Body of pancreas (tissue), 4 donors: Measurements from ENCODE around the gene KRTAP2-1. TPM values are rescaled to one million over a fixed set of nuclear protein-coding genes. Genes with fewer than 3 reads are reported as not detected.

ENCODE experiments used
- ATAC-seq: fragments of 150-250 bp; one replicate; pipeline ENCODE4 v1.9.1; 2016
- DNase-seq, 4 donors: peaks; one replicate each; pipeline ENCODE4 v3.0.0-alpha.2; 2019
- H3K27ac ChIP-seq, 4 donors: fragments of 200-600 bp; sonication (generic); 1 replicate in 3 of 4; 2 replicates in 1 of 4; pipeline versions ENCODE4 v1.5.1 to v1.6.1; 2016 to 2019; ENCODE audit warnings: mild to moderate bottlenecking in 1 of 4, mixed read lengths in 1 of 4, moderate library complexity in 1 of 4
- H3K27me3 ChIP-seq, 2 donors: fragments of 200-600 bp; sonication (generic); one replicate each; pipeline ENCODE4 v1.6.0; 2016; ENCODE audit warnings: mild to moderate bottlenecking in 1 of 2
- H3K36me3 ChIP-seq, 2 donors: fragments of 200-600 bp; sonication (generic); replicated peaks in 1 of 2; 2 replicates each; pipeline ENCODE4 v1.5.1; 2016; ENCODE audit warnings: low read depth in 2 of 2; ENCODE audit not compliant: insufficient read depth in 1 of 2
- H3K4me1 ChIP-seq: fragments of 200-600 bp; sonication (generic); one replicate; pipeline ENCODE4 v1.6.0; 2016
- H3K4me3 ChIP-seq, 2 donors: fragments of 200-600 bp; sonication (generic); 1 replicate in 1 of 2; 2 replicates in 1 of 2; pipeline ENCODE4 v1.5.1; 2016 to 2019
- H3K9me3 ChIP-seq, 3 donors: fragments of 200-600 bp; sonication (generic); 1 replicate in 2 of 3; 2 replicates in 1 of 3; pipeline ENCODE4 v1.5.1; 2016
- POLR2A ChIP-seq, 3 donors: fragments of 450-650 bp; IDR thresholded peaks; one replicate each; pipeline ENCODE4 v1.6.1; 2016; ENCODE audit warnings: antibody characterized with exemption in 3 of 3, mild to moderate bottlenecking in 2 of 3
- WGBS, 2 donors: methylation state at CpG; one replicate each; pipeline ENCODE4 v1.1.5; 2017; 5-methylcytosine and 5-hydroxymethylcytosine counted together
- intact Hi-C: fragments of 100-400 bp; cut with DNase I; formaldehyde crosslinking; loops from one replicate; pipeline ENCODE4 v1.15.1; 2023
- small RNA-seq: library from RNA; depleted of rRNA; stranded (forward); fragments of <200 nt; gene quantifications from one replicate; pipeline ENCODE3, GENCODE V24; 2016
- total RNA-seq, 2 donors: library from RNA; depleted of rRNA; stranded (reverse); fragments of >200 nt; gene quantifications; one replicate each; pipeline ENCODE4 v1.1.0, GENCODE V29; 2016
- TF ChIP-seq, protein P1 (sequence below), 7 experiments: fragments of 450-650 bp in 4 of 7; fragments of 200-600 bp in 3 of 7; sonication (generic) in 3 of 7; IDR thresholded peaks; one replicate each; pipeline ENCODE4 v1.5.1; 2016 to 2019; ENCODE audit warnings: antibody characterized with exemption in 7 of 7

Gene KRTAP2-1
- total RNA-seq, 2 donors from 2014 or later = not detected

DNA sequence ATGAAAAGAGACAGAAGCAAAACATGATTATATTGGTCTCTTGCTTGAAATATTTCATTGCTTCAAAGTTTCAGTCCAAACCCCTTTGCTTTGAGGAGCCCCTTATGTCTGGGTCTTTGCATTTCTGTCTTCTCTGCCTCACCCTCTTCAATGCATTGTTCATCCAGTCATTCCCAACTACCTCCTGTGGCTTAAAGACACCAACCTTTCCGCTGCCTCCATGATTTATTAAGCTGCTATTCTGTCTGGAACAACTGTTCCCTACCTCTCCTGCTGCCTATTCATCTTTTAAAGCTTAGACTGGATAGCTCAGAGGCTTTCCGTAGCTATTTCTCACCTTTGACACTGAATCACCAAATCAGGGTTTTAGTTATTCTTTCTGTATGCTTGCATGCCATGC is 49.8 kb downstream of the KRTAP2-1 start:
- WGBS, 2 donors = 71 to 73% methylated on average over 2 of the region's 2 CpGs
- ATAC-seq = no peak
- H3K27me3 ChIP-seq = no peaks in the 10 kb centered on the region
- H3K9me3 ChIP-seq = no peaks in the 10 kb centered on the region
- TF ChIP-seq POLR2A (IDR thresholded peaks at IDR 0.05) = no peak
- TF ChIP-seq, protein P1, sequence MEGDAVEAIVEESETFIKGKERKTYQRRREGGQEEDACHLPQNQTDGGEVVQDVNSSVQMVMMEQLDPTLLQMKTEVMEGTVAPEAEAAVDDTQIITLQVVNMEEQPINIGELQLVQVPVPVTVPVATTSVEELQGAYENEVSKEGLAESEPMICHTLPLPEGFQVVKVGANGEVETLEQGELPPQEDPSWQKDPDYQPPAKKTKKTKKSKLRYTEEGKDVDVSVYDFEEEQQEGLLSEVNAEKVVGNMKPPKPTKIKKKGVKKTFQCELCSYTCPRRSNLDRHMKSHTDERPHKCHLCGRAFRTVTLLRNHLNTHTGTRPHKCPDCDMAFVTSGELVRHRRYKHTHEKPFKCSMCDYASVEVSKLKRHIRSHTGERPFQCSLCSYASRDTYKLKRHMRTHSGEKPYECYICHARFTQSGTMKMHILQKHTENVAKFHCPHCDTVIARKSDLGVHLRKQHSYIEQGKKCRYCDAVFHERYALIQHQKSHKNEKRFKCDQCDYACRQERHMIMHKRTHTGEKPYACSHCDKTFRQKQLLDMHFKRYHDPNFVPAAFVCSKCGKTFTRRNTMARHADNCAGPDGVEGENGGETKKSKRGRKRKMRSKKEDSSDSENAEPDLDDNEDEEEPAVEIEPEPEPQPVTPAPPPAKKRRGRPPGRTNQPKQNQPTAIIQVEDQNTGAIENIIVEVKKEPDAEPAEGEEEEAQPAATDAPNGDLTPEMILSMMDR (IDR thresholded peaks at IDR 0.05) = no peak
- DNase-seq = no peak
- peaks cover 2% of the 10 kb centered on the region for H3K4me1 ChIP-seq
- H3K36me3 ChIP-seq = no peaks in the 10 kb centered on the region
- H3K27ac ChIP-seq = no peak overlapping the region
- H3K4me3 ChIP-seq = no peak overlapping the region
- intact Hi-C loops = no loop called here

DNA sequence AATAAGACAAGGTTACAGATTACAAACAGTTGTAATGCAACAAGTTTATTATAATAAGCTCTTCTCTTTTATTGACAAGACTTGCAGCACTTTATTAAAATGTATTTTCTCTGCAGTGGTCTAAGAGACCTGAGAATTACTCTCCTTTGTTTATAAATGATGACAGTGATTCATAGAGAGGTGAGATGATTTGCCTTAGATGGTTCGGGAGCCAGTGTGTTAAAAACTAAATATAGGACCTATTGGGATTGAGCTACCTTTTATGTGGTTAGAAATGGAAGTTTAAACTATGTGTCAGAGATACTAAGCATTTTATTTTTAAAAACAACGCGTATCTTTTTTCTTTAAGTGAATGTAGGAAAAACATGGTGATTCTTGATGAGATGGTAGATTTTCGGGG is 50.3 kb downstream of the KRTAP2-1 start:
- Histone ChIP-seq H3K9me3 (no peaks in the 10 kb centered on the region), H3K4me3 (no peak overlapping the region)
- no peak for ATAC-seq

More for the DNA sequence above, 50.3 kb downstream of the KRTAP2-1 start:
- H3K4me1 ChIP-seq = peaks cover 4% of the 10 kb centered on the region
- TF ChIP-seq, protein P1 (IDR thresholded peaks at IDR 0.05) = no peak
- no peak for TF ChIP-seq POLR2A (IDR thresholded peaks at IDR 0.05)
- no peaks in the 10 kb centered on the region for H3K27me3 ChIP-seq
- DNase-seq = no peak
- 71 to 73% methylated on average over 4 of the region's 4 CpGs for WGBS, 2 donors
- intact Hi-C loops = no loop called here
- no peak overlapping the region for H3K27ac ChIP-seq
- H3K36me3 ChIP-seq = no peaks in the 10 kb centered on the region

Small RNAs within 50 kb of the gene (small RNA-seq; reads per million reads assigned to genes)
- not detected for gene KRTAP3-4P

Other genes with a start within 250 kb of the KRTAP2-1 start
- not detected for gene KRT28, start 247.4 kb downstream of the KRTAP2-1 start, total RNA-seq
- 1 to 10 TPM; 3.3 to 8.0 TPM for gene KRT10, start 224.7 kb downstream of the KRTAP2-1 start, total RNA-seq
- gene KRT12, start 180.1 kb downstream of the KRTAP2-1 start, total RNA-seq = not detected
- not detected for gene KRT20, start 162.1 kb downstream of the KRTAP2-1 start, total RNA-seq
- gene KRT23, start 109.7 kb downstream of the KRTAP2-1 start, total RNA-seq = 1 to 10 TPM; 2.3 to 9.6 TPM
- not detected for gene KRT39, start 80.4 kb downstream of the KRTAP2-1 start, total RNA-seq
- gene KRT40, start 63.0 kb downstream of the KRTAP2-1 start, total RNA-seq = 1 to 10 TPM in 1 of 2 donors, not detected in 1; 1.6 TPM
- gene KRTAP3-3, start 53.2 kb downstream of the KRTAP2-1 start, total RNA-seq = not detected
- gene KRTAP3-2, start 47.4 kb downstream of the KRTAP2-1 start, total RNA-seq = not detected
- not detected for gene KRTAP3-1, start 38.2 kb downstream of the KRTAP2-1 start, total RNA-seq
- not detected for gene KRTAP1-5, start 20.1 kb downstream of the KRTAP2-1 start, total RNA-seq
- gene KRTAP1-4, start 17.1 kb downstream of the KRTAP2-1 start, total RNA-seq = not detected
- gene KRTAP1-3, start 12.4 kb downstream of the KRTAP2-1 start, total RNA-seq = not detected
- gene KRTAP1-1, start 5.9 kb downstream of the KRTAP2-1 start, total RNA-seq = not detected
- gene KRTAP2-2, start 7.9 kb upstream of the KRTAP2-1 start, total RNA-seq = not detected
- not detected for gene KRTAP2-3, start 12.8 kb upstream of the KRTAP2-1 start, total RNA-seq
- not detected for gene KRTAP2-4, start 18.6 kb upstream of the KRTAP2-1 start, total RNA-seq
- not detected for gene KRTAP4-7, start 36.8 kb upstream of the KRTAP2-1 start, total RNA-seq
- not detected for gene KRTAP4-8, start 50.8 kb upstream of the KRTAP2-1 start, total RNA-seq
- gene KRTAP4-16, start 54.9 kb upstream of the KRTAP2-1 start, total RNA-seq = not detected
- not detected for gene KRTAP4-9, start 58.1 kb upstream of the KRTAP2-1 start, total RNA-seq
- not detected for gene KRTAP4-11, start 71.1 kb upstream of the KRTAP2-1 start, total RNA-seq
- not detected for gene KRTAP4-12, start 76.9 kb upstream of the KRTAP2-1 start, total RNA-seq
- gene KRTAP4-6, start 93.2 kb upstream of the KRTAP2-1 start, total RNA-seq = not detected
- not detected for gene KRTAP4-5, start 102.5 kb upstream of the KRTAP2-1 start, total RNA-seq
- not detected for gene KRTAP4-4, start 113.4 kb upstream of the KRTAP2-1 start, total RNA-seq
- not detected for gene KRTAP4-3, start 120.9 kb upstream of the KRTAP2-1 start, total RNA-seq
- gene KRTAP4-2, start 130.9 kb upstream of the KRTAP2-1 start, total RNA-seq = not detected
- gene KRTAP4-1, start 137.6 kb upstream of the KRTAP2-1 start, total RNA-seq = not detected
- gene KRTAP9-1, start 142.6 kb upstream of the KRTAP2-1 start, total RNA-seq = not detected
- gene KRTAP9-2, start 179.3 kb upstream of the KRTAP2-1 start, total RNA-seq = not detected
- not detected for gene KRTAP9-3, start 185.1 kb upstream of the KRTAP2-1 start, total RNA-seq
- gene KRTAP9-8, start 190.7 kb upstream of the KRTAP2-1 start, total RNA-seq = not detected
- gene KRTAP9-4, start 202.4 kb upstream of the KRTAP2-1 start, total RNA-seq = not detected
- gene KRTAP9-9, start 208.1 kb upstream of the KRTAP2-1 start, total RNA-seq = not detected
- not detected for gene KRTAP9-6, start 218.1 kb upstream of the KRTAP2-1 start, total RNA-seq
- not detected for gene KRTAP9-7, start 228.4 kb upstream of the KRTAP2-1 start, total RNA-seq